SHP77 treated with DMSO at 0.1 percent for 48 hours (cell line): ENCODE results near the gene OR13C5.

ENCODE experiments used
- DNase-seq: peaks from one replicate; lab custom pipeline; 2025; lab: John Stamatoyannopoulos, UW

OR13C5 gene

GRCh38 chr9:104553261-104553660 is 46.0 kb downstream of the OR13C5 start:
- DNase-seq = no peak
